K562 (cell line): Measurements from ENCODE around the gene FANCI.

Experiments
- ARHGAP35 ChIP-seq: fragments of 450-650 bp; IDR thresholded peaks from 2 replicates; pipeline ENCODE4 v1.6.1; 2018; ENCODE audit not compliant: partially characterized antibody
- CHD2 ChIP-seq: IDR thresholded peaks from 2 replicates; pipeline ENCODE4 v1.6.1; 2011; ENCODE audit warnings: low read depth, low read length
- CHD4 ChIP-seq: fragments of 200-600 bp; sonication (generic); IDR thresholded peaks from 3 replicates; pipeline ENCODE4 v1.6.1; 2012; ENCODE audit warnings: low read depth, mild to moderate bottlenecking, mixed read lengths, low read length, inconsistent platforms; ENCODE audit not compliant: insufficient read depth, insufficient replicate concordance, poor library complexity, severe bottlenecking
- FOXJ3 ChIP-seq: sonication (generic); formaldehyde crosslinking; IDR thresholded peaks from 2 replicates; pipeline ENCODE4 v1.4.0; 2020; ENCODE audit warnings: mild to moderate bottlenecking, missing genetic modification reagents
- HNRNPLL ChIP-seq: fragments of 200-400 bp; formaldehyde crosslinking; IDR thresholded peaks from 2 replicates; pipeline ENCODE4 v1.6.1; 2017; ENCODE audit warnings: low read length, low read depth, mild to moderate bottlenecking; ENCODE audit not compliant: poor library complexity, severe bottlenecking
- MAFG ChIP-seq: fragments of 450-650 bp; conservative IDR thresholded peaks from 2 replicates; pipeline ENCODE4 v1.6.1; 2016; ENCODE audit warnings: missing genetic modification characterization, missing compliant biosample characterization
- NCOA1 ChIP-seq: fragments of 450-650 bp; IDR thresholded peaks from 2 replicates; pipeline ENCODE4 v1.6.1; 2016; ENCODE audit warnings: low read depth
- TARDBP ChIP-seq: fragments of 450-650 bp; IDR thresholded peaks from 2 replicates; pipeline ENCODE4 v1.6.1; 2016

DNA sequence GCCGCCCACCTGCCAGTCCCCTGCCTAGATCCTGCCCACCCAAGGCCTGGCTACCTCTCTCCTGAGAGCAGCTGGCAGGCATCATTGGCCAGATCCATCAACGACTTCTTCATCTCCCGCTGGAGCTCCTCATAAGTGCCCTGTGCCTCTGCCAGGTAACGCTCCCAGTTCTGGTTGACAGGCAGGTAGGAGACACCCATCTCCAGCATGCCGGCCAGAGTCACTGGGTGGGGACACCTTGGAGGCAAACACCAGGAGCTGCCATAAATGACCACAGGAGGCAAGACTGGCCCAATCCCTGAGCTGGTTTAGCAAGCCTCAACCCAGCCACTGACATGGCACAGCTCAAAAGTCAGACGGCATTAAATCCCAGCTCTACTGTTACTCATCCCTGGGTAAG, 83.3 kb downstream of the FANCI start:
- TF ChIP-seq CHD4, result no peak
- TF ChIP-seq ARHGAP35, result no peak
- TF ChIP-seq NCOA1, result no peak
- no peak for TF ChIP-seq FOXJ3 (CRISPR knock-in tag)
- TF ChIP-seq MAFG (tag), result no peak
- TF ChIP-seq HNRNPLL, result no peak
- TF ChIP-seq CHD2, result no peak
- no peak for TF ChIP-seq TARDBP
